HG02759 (cell line): ENCODE results near the gene OR14A16.

Source experiments
- ATAC-seq: cut with Tn5 transposase; IDR thresholded peaks from one replicate; pipeline ENCODE4 v1.9.1; 2021; ENCODE audit warnings: mild to moderate bottlenecking, moderate library complexity; ENCODE audit not compliant: unreplicated experiment

OR14A16 gene, protein sequence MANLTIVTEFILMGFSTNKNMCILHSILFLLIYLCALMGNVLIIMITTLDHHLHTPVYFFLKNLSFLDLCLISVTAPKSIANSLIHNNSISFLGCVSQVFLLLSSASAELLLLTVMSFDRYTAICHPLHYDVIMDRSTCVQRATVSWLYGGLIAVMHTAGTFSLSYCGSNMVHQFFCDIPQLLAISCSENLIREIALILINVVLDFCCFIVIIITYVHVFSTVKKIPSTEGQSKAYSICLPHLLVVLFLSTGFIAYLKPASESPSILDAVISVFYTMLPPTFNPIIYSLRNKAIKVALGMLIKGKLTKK

DNA sequence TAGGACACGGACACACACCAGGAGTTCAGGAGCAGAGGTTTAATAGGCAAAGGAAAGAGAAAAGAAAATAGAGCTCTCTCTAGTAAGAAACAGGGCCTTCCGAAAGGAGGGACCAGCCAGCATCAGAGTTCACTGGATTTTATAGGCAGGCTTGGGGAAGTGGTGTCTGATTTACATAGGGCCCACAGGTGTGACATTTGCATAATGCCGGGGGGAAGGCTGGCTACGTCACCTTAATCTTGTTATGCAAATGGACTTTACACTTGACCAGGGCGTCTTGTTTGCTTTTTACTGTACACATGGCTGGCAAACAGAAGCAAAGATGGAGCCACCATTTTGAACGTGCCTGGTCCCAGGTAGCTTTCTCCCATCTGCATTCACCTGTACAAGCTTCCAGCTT lies at the start of gene OR14A16:
OR14A16 (minus strand) TSS at position 97 of the 400 bp plus-strand sequence. CDS start 8,390 bp downstream, outside the sequence.
- no peak for ATAC-seq

DNA sequence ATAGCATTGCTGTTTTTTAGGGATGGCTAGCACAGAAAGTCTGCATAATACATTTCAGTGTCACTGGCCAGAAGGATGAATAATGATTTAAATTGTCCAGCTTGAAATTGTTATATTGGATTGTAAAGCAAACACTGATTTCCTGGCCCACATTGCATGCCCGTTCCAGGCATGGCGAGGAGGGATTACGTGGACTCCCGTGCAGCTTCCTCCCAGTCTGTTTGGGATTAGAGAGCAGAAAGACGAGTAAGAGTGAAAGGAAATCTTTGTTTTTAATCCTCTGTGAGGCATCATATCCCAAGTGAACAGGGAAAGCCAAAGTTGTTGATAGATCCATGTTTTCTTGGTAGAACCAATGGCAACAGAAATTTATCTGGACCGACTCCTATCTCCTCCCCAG lies 41.5 kb upstream of the OR14A16 start:
- no peak for ATAC-seq

DNA sequence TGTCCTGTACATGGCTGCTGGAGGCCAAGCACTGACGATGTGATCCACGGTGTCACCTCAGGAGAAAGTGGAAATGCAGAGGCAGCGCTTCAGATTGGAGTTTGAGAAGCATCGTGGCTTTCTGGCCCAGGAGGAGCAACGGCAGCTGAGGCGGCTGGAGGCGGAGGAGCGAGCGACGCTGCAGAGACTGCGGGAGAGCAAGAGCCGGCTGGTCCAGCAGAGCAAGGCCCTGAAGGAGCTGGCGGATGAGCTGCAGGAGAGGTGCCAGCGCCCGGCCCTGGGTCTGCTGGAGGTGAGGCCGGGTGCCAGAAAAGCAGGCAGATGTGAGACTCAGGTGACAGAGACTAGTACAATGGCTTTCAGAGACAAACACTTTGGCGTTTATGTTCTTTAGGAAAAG lies 40.7 kb upstream of the OR14A16 start:
- ATAC-seq: no peak

DNA sequence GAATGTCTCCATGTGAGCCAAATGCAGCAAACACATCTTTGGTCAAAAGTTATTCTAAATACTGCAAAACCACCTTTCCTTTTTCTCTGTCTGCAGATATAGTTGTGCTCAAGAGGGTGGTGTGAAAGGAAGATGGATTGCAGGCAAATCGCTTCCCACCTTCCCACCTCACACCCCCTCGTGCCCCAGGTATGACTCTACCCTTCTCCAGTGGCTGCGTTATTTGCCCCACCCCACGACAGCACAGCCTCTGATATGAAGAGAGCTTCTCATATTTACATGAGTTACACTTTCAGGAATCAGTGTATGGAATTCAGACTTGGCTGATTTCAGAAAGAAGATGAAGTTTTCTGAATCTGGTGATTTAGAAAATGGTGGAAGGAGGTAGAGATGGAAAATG lies 38.8 kb upstream of the OR14A16 start:
- ATAC-seq: no peak

DNA sequence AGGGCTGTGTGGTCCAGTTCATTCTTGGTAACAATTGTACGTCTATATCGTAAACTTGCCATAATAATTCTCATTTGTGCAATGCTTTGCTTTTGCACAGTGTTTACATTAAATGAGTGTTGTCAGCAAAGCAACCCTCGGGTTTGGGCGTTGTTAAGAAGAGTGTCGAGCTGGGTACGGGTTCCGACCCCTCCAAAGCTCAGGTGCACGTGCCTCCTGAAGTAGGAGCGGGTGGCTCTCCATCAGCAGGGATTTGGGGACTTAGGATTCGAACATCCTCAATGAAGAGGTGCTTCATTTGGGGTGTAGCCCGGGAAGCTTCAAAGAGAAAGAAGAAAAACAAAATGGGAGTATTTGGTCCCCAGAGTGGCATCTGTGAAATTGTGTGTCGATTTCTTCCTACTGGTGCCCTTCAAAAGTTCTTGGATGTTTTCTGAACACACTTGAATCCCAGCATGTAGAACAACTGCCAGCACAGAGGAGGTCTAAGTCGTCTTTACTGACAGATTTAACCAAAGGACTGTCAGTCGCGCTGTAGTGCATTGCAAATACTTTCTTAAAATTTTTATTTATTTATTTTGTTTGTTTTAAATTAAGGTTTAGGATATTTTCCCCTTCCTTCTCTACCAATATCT lies 34.2 kb upstream of the OR14A16 start:
- no peak for ATAC-seq

DNA sequence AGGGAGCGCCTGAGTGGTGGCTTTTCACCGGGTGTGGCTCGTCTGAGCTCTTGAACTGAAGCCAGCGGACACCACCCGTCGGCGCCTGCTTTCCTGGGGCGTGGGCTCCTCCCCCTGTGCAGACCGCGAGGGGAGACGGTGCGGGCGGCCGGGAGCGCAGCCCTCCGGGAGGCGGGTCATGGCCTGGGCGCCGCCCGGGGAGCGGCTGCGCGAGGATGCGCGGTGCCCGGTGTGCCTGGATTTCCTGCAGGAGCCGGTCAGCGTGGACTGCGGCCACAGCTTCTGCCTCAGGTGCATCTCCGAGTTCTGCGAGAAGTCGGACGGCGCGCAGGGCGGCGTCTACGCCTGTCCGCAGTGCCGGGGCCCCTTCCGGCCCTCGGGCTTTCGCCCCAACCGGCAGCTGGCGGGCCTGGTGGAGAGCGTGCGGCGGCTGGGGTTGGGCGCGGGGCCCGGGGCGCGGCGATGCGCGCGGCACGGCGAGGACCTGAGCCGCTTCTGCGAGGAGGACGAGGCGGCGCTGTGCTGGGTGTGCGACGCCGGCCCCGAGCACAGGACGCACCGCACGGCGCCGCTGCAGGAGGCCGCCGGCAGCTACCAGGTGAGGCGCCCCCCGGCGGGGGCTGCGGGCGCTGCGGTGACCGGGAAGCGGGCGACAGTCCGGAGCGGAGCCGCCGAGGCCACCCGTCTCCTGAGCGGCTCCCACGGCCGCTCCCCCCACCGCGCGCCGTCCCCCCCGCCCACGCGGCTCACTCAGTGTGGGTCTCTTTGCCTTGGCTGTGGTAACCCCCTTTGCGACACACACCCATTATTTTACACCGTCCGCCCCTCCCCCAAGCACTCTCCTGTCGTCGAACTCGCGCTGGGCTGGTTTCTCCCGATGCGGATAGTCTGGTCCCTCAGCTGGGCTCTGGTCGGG lies 33.4 kb upstream of the OR14A16 start, which contains the start of gene TRIM58:
TRIM58 (plus strand) TSS at position 119 of the 916 bp plus-strand sequence; CDS start at position 179, 60 bp downstream.
- peak; percentile 72 for ATAC-seq

DNA sequence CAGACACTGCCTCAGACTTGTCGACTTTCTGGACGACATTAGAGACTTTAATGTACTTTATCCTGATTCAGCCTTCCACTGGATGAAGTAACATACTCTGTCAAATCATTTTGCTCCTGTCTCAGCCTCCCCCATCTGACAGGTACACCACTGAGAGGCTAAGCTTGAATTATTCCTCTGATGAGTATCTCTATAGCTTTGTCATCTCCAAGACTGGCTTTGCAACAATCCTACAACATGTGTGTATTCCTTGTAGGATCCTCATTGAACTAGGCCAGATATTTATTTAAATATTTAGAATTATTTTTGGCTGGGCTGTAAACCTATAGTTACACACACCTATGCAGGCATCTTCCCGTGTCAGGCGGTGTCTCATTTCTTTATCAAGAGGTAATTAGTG lies 32.0 kb upstream of the OR14A16 start:
- ATAC-seq: no peak

DNA sequence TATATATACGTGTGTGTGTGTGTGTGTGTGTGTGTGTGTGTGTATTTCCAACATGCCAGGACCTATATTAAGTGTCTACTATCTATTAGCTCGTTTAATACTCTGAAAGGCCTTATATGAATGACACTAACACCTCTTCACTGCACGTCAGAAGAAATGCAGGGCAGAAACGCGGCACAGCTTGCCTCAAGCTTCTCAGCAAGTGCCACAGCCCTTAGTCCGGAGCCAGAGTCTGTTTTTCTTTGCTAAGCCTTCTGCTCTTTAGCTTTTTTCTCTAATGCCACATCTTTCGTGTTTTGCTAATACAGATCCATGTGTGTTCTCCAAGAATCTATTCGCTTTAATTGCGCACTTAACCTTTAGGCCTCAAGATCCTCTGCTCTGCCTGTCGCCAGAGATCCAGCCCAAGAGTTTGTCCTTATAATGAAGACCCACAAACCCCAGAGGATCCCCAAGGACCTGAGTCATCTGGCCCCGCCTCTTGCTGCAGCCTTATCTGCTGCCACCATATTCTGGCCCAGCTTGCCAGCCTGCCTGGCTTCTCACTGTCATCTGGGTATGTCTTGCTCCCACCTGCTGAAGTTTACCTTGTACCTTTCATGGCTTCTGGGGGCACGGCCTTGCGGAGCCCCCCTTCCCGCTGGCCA lies 31.1 kb upstream of the OR14A16 start:
- no peak for ATAC-seq

DNA sequence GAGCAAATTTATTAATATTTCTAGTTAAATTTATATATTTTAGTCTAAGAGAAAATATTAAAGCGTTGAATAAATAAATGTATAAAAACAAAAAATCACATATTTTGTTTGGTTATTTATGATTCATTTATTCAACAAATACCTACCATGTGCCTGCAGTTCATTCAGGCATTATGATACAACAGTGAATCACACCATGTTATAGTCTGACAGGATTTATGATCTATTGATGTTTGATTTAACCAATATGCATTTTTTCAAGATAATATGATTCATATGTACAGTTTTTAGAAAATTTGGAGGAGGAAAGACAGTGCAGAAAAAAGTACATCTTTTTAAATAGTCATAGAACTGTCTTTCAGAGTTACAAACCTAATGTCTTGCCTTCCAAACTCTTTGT lies 25.7 kb upstream of the OR14A16 start:
- ATAC-seq: no peak

DNA sequence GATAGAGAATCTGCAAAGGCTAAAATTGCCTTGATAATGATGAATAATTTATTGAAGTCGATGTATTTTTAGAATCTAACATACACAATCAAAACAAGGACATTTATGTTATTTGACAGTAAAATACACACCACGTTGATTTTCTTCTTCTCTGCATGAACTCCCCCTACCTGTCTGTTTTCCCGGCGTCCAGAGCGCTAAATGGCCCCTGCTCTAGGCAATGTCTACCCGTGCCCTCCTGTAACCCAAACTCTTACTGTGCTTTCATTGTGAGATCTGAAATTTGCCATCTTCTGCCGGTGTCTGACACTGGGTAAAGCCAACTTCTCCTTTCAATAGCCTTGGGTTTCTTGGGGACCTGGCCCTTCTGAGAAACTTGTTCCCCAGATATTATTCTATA lies 24.4 kb upstream of the OR14A16 start:
- no peak for ATAC-seq

DNA sequence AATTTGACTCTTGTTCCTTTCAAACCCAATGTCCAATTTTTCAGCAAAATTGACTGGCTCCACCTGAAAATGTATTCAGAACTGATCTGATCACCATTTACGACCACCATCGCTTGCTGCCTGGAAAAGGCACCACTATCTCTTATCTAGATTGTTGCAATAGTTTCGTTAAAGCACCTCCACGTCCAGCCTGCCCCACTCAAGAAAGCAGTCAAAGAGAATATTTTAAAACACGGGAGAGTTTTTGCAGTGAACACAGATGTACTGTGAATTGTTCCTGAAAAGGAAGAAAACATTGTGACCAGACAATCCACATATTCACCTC lies 21.7 kb upstream of the OR14A16 start:
- ATAC-seq: no peak

DNA sequence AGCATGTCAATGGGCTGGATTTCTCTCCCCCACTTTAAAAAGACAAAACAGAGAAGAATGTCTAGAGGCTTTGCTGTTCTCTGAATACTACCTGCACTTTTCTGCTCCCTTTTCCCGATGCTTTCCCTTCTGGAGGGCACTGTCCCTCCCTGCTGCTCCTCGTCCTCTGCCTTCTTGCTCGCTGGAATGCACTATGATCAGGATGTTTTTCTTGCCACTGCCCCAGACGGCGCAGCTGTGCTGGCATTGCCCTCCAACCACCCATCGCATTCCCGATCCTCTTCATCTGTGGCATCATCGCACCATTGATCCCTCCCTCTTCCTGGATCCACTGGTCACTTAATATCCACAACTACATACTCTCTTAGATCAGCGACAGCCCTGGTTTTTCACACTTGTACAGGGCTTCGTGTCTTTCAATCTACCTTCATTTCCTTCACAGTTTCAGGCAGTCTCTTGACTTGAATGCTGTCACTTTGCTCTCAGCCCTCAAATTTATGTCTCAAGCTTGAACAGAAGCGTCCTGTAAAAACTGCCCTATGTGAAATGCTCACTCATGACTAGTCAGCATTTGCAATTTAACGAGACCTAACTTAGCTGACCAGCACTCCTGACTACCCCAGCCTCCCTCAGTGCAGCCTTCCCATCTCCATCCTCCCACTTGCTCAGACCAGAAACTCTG lies 21.2 kb upstream of the OR14A16 start:
- no peak for ATAC-seq

DNA sequence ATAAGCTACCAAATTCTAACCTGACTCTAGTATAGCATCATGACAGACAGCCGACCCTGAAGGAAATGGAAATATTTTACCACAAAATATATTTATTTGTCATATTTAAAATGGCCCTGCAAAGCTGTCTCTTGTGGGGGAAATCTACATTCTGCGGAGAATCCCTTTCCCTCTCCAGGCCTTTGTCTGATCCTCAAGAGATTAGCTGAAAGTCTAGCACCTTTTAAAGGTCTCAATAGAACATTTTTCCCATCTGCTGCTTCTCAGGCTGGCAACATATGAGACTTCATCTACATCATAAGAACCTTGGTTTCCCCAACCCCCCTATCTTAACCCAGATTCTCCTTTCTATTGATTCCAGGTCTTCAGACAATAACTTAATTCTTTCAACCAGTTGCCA lies 19.5 kb upstream of the OR14A16 start:
- no peak for ATAC-seq

DNA sequence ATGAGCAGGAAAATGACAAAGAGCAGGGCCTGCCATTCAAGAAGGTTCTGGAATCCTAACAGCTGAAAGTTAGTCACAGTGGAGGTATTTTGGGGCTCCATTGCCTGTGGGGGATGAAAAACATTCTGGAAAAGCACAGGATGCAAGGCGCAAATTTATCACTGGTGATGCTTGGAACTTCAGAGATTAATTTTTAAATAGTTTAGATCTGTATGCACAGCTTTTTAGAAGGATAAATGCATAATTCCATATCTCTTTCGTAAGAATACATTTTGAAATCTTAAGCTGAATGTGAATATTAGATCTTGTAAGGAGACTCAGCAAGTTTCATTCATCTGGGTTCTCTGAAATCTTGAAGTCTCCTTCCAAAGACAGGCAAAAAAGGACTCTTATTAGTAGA lies 17.9 kb upstream of the OR14A16 start, which contains the start of gene OR11L1:
OR11L1 (minus strand) TSS at position 101 of the 400 bp plus-strand sequence; CDS start at position 101, 0 bp downstream.
- ATAC-seq: no peak

DNA sequence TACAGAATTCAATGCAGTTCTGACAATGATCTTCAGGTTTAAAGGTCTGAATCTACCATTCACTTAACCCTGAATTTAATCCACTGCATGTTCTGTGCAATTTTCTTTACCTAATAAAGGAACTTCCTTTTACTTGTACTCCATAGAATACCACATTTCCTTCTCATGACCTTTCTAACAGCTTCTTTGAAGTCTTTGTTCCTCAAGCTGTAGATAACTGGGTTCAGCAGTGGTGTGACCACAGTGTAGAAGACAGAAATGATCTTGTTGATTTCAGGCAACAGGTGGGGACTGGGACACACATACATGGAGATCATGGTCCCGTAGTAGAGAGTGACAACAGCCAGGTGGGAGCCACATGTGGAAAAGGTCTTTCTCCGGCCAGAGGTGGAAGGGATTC lies 16.9 kb upstream of the OR14A16 start:
- no peak for ATAC-seq

DNA sequence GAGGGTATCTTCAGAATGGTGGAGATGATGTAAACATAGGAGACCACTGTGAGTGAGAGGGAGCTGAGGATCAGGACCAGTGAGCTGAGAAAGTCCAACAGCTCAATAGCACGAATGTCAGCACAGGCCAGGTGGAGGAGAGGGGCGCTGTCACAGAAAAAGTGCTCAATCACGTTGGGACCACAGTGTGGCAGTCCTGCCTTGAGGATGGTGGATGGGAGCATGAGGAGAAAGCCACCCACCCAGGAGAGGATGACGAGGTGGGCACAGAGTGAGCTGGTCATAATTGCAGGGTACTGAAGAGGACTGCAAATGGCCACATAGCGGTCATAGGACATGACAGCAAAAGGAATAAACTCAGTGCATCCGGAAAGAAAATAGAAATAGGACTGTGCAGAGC lies 9.7 kb upstream of the OR14A16 start:
- no peak for ATAC-seq

DNA sequence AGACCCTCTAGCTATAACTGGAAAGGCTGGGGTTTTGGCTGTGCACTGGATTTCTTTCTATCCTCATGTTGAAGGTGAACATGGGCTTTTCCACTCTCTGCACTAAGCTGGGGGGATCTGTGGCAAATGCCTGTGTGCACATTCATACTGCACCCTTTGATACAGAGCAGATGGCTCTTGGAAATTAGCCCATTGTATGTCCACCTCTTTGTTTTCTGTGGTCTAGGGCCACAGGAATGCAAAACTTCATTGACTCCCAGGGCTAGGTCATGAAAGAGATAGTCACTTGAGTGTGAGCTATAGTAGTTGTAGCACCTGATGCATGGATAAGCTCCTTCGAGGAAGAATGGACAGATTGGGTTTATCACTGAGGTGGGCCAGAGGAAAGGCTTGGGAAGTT lies 5.7 kb upstream of the OR14A16 start:
- ATAC-seq: no peak

DNA sequence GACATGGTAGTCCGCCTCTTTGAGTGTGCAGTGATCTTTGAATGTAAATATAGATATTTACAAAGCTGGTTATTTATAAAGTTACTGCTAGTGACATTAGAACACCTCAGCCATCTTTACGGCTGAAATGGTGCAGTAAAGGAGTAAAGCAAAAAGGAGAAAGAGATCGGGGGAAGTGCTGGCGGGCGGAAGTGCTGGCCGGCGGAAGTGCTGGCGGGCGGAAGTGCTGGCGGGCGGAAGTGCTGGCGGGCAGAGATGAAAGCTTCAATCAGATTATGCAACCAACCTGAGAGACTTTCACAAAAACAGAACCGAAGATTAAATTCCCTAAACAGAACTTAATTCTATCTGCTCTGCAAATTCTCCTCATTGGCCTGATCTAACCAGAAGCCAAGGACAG lies 1.4 kb upstream of the OR14A16 start:
- no peak for ATAC-seq

DNA sequence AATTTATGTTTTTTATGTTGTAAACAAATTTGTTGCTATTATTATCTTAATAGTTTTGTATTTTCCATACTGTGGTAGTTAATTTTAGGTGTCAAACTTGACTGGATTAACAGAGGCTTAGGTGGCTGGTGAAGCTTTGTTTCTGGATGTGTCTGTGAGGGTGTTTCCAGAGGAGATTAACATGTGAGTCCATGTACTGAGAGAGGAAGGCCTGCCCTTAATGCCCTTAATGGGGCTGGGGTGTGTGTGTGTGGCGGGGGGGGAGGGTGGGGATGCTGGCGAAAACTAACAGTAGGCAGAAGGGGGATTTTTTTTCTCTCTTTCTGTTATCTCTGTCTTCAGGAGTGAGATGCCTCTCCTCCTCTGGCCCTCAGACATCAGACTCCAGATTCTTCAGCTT lies 1.9 kb downstream of the OR14A16 start:
- no peak for ATAC-seq

DNA sequence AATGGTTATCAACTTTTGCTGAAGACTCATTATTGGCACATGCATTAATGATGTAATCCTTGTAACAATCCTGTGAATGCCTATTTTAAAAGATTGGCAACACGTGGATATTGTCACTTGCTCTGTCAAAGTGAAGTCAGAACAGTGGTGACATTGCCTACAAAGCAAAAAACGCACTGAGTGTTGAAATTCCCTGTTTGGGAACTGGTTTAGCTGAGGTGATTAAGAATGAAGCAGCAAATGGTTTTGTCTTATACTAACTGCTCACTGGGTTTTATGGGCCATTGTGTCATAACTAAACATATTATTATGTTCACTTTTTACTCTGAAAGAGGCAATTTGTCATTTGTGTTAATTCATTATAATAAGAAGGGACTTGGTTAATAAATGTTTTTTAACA lies 11.3 kb downstream of the OR14A16 start:
- no peak for ATAC-seq

DNA sequence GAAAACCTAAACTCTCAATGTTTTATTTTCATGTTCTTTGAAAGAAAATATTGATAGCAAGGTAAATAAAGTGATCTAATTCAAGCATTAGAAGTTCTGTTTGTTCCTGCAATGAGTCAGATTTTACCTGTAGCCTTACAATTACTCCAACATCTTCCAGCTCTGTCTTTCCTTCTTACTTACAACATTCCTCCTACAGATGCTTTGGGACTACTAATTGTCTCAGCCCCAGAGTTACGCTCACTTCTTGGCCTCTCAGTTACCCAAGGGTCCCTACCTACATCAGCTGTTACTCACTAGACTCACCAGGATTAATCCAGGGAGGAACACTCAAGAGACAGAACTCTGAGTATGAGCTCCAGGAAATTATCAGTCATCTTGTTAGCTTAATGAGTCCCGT lies 26.4 kb downstream of the OR14A16 start:
- ATAC-seq: no peak
